ENCODE results near the gene F2R.

DNA sequence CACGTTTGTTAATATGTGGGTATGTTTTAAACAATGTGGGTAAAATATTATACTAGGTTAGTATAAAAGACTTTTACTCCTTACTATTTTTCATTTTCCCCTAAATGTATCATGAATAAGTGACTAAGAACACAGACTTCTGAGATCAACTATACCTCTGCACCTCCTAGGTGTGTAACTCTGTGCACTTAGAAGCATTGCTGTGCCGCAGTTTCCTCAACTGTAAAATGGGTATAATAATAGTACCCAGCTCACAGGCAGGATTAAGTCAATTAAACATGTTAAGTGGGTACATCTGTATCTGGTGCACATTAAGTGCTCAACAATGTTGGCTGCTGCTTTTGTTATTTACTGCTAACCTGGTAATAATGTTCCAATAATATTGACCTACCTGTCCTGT lies 21.6 kb upstream of the F2R start:
- TF ChIP-seq POLR2A (IDR thresholded peaks at IDR 0.05; ENCODE audit: low read depth, low read length) (no peak), MAZ (IDR thresholded peaks at IDR 0.05; ENCODE audit: borderline replicate concordance, low read depth, low read length) (no peak), MXI1 (IDR thresholded peaks at IDR 0.05; ENCODE audit: borderline replicate concordance, low read depth, low read length) (no peak), BHLHE40 (IDR thresholded peaks at IDR 0.05; ENCODE audit: low read depth, low read length) (no peak), NFE2L2 (IDR thresholded peaks at IDR 0.05; ENCODE audit: low read depth, low read length) (no peak), RAD21 (IDR thresholded peaks at IDR 0.05; ENCODE audit: low read length) (no peak), RCOR1 (IDR thresholded peaks at IDR 0.05; ENCODE audit: insufficient replicate concordance, low read length) (no peak), SMC3 (IDR thresholded peaks at IDR 0.05; ENCODE audit: low read depth, low read length) (no peak), MAFK (IDR thresholded peaks at IDR 0.05; ENCODE audit: low read depth, low read length) (no peak), RFX5 (IDR thresholded peaks at IDR 0.05; ENCODE audit: low read depth, low read length) (no peak)
- TF ChIP-seq, protein P1, sequence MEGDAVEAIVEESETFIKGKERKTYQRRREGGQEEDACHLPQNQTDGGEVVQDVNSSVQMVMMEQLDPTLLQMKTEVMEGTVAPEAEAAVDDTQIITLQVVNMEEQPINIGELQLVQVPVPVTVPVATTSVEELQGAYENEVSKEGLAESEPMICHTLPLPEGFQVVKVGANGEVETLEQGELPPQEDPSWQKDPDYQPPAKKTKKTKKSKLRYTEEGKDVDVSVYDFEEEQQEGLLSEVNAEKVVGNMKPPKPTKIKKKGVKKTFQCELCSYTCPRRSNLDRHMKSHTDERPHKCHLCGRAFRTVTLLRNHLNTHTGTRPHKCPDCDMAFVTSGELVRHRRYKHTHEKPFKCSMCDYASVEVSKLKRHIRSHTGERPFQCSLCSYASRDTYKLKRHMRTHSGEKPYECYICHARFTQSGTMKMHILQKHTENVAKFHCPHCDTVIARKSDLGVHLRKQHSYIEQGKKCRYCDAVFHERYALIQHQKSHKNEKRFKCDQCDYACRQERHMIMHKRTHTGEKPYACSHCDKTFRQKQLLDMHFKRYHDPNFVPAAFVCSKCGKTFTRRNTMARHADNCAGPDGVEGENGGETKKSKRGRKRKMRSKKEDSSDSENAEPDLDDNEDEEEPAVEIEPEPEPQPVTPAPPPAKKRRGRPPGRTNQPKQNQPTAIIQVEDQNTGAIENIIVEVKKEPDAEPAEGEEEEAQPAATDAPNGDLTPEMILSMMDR (conservative IDR thresholded peaks at IDR 0.05; ENCODE audit: low read depth, low read length): no peak
- TF ChIP-seq, protein P2, sequence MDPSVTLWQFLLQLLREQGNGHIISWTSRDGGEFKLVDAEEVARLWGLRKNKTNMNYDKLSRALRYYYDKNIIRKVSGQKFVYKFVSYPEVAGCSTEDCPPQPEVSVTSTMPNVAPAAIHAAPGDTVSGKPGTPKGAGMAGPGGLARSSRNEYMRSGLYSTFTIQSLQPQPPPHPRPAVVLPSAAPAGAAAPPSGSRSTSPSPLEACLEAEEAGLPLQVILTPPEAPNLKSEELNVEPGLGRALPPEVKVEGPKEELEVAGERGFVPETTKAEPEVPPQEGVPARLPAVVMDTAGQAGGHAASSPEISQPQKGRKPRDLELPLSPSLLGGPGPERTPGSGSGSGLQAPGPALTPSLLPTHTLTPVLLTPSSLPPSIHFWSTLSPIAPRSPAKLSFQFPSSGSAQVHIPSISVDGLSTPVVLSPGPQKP (IDR thresholded peaks at IDR 0.05; ENCODE audit: borderline replicate concordance, low read depth, low read length): no peak
- TF ChIP-seq, protein P3, sequence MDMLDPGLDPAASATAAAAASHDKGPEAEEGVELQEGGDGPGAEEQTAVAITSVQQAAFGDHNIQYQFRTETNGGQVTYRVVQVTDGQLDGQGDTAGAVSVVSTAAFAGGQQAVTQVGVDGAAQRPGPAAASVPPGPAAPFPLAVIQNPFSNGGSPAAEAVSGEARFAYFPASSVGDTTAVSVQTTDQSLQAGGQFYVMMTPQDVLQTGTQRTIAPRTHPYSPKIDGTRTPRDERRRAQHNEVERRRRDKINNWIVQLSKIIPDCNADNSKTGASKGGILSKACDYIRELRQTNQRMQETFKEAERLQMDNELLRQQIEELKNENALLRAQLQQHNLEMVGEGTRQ (IDR thresholded peaks at IDR 0.05; ENCODE audit: low read depth, low read length): no peak

All from IMR-90 (cell line).